ENCODE results near the gene MEX3A.

DNA sequence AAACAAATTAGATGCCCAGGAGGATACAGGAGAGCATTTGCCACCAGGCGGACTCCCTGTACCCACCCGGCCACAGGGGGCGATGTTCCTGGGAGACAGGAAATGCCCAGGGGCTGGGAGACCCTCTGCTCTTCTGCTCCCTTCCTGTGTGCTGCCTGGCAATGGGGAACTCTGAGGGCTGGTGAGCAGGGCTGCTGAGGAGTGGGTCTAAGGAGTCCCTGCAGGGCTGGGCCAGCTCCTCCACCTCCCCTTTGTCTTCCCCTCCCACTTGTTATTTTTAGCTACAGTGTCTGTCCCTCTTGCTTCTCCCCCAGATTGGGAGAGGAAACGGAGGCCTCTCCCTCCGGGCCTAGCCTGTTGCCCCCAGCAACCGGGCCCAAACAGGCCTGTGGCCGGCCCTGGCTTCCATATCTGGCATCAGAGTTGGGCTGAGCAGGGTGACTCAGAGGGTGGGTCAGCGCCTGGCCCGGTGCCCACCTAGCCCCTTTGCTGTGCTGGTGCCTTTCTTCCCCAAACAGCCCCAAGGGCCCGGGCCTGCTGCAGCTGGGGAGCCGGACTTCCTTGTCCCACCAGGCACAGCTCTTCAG, 43.9 kb upstream of the MEX3A start:
- TF ChIP-seq CTCF (IDR thresholded peaks at IDR 0.05; ENCODE audit: low read length) = peak; percentile 27; the same call in 1 of the 2 replicates
- TF ChIP-seq EZH2 (IDR thresholded peaks at IDR 0.05; ENCODE audit: borderline replicate concordance, low read length) = no peak
